GM21360 (cell line): ENCODE results near the gene GGPS1.
"Not testable (repeated sequence)": the region's sequence is repeated elsewhere in the genome, so short reads cannot be mapped to it uniquely, and the experiment has no call there.

Source experiments
- ATAC-seq: cut with Tn5 transposase; IDR thresholded peaks from one replicate; pipeline ENCODE4 v1.9.1; 2021; ENCODE audit warnings: mild to moderate bottlenecking, moderate library complexity; ENCODE audit not compliant: unreplicated experiment

Gene GGPS1

DNA sequence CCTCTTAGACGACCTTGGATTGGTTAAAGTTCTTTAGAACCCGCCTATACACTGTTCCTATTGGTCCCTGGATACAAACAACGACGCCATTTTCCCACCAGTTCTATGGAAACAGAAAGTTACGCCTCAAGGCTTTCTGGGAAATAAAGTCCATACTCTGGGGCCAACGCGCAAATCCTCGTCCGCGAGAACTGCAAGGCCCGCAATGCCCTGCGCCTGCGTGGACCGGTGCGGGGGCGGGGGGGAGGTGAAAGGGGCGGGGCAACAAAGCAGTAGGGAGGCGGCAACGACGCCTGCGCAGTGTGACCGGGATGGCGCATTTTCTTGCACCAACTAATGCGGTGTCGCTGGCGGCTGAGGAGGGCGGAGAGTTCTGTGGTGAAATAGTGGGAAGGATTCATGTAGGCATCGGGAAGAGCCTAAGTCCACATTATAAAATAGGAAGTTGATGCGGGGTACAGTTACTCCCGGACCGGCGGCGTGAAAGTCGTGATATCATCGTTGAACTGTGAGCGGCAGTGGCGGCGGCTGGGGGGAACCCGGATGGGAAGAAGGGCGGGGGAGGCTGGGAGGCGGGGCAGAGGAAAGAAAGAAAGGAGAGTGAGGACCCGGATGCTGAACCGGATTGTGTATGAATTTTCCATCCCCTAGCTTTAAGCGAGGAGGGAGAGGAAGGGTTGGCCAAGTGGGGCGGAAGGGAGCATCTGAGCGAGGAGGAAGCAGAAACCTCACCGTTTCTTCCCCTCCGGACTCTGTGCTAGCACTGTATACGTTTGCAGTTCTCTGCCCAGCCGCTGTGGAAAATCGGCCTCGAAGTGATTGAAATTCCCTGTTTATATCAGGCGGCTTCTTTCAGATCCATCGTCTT, at the start of gene GGPS1:
Gene GGPS1 (plus strand): TSS at position 300 of the 868 bp plus-strand sequence. CDS start 6,695 bp downstream, outside the sequence.
- peak; percentile 56 for ATAC-seq

DNA sequence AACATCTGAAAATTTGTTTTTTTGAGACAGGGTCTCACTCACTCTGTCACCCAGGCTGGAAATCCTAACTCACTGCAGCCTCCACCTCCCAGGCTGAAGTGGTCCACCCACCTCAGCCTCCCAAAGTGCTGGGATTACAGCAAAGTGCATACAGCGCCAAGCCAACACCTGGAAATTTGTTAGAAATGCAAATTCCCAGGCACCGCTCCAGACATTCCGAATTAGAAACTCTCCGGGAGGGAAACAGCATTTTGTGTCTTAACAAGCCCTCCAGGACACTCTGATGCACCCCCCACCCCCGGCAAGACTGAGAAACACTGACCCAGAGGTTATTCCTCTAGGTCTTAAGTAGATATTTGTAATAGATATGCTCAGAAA, 49.5 kb upstream of the GGPS1 start:
- ATAC-seq, result no peak

DNA sequence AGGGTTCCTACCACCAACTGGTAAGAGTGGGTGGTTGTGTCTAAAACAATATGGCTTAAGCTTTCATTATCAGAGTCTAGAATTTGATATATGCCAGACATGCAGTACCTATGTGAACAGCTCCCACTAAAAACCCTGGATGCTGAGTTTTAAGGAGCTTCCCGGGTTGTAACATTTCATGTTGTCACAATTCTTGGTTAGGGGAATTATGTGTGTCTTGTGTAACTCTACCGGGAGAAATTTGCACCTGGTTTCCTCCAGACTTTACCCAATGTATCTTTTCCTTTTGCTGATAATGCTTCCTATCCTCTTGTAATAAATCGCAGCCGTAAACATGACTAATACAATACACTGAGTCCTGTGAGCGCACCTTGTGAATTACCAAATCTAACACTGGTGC, 48.7 kb upstream of the GGPS1 start:
- ATAC-seq, result no peak

DNA sequence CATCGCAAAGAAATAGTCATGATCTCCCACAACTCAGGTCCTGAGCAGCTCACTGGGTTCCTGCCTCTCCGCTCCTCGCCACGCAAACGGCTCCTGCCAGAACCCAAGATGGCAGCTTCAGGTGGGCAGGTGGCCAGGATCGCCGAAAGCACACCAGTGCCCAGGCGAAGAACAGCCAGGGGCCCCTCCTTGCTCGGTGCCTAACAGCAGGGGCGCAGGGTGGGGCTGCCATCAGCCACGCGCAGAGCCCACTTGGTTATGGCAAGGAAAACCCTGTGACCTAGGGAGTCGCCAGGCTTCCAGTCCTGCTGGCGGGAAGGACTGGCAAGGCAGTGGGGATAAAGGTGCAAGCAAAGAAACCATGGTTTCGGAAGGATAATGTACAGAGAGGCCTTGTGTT, 47.9 kb upstream of the GGPS1 start:
- ATAC-seq, result no peak

DNA sequence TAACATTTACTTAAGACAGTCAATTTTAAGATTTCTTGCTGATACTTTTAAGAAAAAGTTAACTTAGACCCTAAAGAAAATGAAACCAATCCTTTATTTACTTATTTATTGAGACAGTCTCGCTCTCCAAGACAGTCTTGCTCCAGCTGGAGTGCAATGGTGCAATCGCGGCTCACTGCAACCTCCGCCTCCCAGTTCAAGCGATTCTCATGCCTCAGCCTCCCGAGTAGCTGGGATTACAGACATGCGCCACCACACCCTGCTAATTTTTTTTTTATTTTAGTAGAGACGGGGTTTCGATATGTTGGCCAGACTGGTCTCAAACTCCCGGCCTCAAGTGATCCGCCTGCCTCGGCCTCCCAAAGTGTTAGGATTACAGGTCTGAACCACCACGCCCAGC, 44.7 kb upstream of the GGPS1 start:
- not testable (repeated sequence) for ATAC-seq

DNA sequence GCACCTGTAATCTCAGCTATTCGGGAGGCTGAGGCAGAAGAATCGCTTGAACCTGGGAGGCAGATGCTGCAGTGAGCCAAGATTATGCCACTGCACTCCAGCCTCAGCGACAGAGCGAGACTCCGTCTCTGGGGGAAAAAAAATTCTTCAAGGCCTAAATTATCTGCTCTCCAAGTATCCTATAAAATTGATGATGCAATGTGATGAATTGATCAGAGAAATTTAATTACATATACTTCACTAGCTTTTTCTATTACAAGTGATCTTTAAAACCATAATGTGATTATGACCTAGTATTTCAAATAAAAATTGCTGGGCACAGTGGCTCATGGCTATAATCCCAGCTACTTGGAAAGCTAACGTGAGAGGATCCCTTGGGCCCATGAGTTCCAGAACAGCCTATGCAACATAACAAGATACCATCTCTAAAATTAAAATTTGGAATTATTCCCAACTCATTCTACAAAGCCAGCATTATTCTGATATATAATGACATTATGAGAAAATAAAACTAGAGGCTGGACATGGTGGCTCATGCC, 44.1 kb upstream of the GGPS1 start:
- ATAC-seq, result no peak

DNA sequence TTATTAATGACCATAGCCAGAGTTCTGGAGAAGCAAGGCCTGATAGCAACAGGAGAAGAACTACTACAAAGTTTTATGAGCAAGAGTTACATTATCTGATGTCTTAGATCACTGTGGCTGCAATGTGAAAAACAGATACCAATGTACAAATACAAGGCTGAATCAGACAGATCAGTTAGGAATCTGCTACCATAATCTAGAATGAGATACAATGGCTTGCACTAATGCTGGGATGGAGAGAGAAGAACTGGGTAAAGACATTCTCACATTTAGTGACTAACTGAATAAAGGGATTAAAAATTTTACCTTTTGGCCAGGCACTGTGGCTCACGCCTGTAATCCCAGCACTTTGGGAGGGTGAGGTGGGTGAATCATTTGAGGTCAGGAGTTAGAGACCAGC, 41.7 kb upstream of the GGPS1 start:
- no peak for ATAC-seq

DNA sequence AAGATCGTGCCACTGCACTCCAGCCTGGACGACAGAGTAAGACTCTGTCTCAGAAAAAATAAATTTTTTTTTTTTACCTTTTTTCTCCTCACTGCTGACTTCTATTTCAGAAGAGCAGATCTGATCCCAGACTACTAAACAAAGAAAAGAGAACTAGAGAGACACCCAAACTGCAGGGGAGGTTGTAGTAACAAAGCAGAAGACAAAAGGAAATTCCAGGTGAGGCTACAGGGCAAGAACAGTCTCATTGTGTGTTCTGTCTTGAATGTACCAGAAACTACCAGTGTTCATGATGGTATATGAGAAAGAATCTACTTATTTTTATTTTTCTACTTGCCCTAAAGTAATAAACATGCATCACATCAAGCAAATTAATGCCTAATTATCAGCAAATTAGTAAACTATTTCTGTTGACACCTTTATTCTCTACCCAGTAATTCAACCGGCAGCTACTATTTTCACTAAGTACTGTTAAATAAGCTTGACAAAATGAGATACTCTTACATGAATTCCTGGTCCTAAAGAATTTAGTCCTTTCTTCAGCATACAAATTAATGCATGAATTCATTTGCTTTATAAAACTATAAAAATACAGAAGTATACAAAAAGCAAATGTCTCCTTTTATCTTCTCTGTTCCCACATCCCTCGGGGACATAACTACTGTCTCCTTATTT, 41.0 kb upstream of the GGPS1 start:
- no peak for ATAC-seq

DNA sequence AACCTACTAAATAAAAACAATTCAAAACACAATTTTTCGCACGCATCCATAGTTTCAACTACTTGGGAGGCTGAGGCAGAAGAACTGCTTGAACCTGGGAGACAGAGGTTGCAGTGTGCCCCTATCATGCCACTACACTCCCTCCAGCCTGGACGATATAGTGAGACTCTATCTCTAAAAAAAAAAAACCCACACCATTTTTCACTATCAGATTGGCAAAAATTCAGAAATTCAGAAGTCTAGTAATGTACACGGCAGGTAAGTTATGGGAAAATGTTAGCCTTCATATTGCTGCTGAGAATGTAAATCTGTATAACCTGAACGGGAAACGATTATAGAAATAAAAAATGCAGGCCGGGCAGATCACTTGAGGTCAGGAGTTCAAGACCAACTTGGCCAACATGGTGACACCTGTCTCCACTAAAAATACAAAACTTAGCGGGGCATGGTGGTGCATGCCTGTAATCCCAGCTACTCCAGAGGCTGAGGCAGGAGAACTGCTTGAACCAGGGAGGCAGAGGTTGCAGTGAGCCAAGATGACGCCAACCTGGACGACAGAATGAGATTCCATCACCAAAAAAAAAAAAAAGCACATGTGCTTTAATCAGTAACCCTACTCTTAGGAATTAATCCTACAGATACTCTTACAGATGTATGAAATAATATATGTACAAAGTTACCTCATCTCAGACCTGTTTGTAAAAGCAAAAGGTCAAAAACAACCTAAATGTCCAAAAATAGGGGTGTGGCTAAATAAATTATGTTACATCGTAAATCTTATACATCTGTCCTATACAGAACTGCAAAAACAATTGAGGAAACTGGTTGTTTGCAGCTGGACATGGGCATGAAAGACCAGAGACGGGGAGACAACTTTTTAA, 38.3 kb upstream of the GGPS1 start:
- ATAC-seq, result no peak

DNA sequence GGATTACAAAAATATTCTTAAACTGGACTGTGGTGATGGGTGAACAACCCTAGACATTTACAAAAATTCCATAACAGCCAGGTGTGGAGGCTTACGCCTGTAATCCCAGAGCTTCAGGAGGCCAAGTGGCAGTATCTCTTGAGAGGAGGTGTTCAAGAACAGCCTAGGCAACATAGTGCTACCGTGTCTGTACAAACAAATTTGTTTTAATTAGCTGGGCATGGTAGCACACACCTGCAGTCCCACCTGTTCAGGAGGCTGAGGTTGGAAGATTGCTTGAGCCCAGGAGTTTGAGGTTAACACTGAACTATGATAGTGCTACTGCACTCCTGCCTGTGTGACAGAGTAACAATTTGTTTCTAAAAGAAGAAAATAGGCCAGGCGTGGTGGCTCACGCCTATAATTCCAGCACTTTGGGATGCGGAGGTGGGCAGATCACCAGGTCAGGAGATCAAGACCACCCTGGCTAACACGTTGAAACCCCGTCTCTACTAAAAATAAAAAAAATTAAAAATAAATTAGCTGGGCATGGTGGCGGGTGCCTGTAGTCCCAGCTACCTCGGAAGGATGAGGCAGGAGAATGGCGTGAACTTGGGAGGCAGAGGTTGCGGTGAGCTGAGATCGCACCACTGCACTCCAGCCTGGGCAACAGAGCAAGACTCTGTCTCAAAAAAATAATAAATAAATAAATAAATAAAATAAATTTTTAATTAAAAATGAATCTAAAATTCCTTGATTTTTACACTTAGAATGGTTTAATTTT, 37.4 kb upstream of the GGPS1 start:
- ATAC-seq, result no peak

DNA sequence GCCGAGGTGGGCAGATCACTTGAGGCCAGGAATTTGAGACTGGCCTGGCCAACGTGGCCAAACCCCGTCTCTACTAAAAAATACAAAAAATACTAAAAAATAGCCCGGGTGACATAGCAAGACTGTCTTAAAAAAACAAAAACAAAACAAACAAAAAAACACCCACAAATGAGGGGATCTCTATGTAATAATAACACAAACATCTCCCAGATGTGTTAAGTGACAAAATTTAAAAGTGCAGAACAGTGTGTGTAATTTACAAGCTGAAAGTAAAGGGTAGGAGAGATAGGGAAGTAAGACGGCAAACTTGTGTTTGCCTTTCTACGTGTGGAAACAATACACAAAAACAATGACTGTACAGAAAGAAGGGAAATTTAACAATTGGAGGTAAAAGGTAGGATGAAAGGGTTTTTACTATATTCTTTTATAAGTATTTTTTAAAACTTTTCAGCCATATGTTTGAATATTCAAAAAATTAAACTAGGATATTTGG, 36.7 kb upstream of the GGPS1 start:
- ATAC-seq, result no peak

DNA sequence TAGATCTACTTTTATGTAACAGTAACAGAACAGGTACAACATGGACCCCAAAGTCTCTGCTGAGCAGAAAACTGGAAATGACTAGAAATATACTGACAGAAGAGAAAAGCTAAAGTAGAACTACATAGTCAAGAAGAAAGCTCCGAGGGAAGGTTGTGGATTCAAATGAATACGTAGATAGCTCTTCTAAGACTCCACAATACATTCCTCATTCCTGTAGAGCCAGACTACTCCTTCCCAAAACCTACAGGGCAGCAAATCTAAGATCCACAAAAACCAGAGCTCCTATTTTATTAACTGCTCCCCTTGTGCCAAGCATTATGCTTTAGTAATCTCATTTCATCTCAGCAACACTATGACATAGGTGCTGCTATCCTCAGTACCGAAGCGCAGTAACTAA, 35.6 kb upstream of the GGPS1 start:
- no peak for ATAC-seq

DNA sequence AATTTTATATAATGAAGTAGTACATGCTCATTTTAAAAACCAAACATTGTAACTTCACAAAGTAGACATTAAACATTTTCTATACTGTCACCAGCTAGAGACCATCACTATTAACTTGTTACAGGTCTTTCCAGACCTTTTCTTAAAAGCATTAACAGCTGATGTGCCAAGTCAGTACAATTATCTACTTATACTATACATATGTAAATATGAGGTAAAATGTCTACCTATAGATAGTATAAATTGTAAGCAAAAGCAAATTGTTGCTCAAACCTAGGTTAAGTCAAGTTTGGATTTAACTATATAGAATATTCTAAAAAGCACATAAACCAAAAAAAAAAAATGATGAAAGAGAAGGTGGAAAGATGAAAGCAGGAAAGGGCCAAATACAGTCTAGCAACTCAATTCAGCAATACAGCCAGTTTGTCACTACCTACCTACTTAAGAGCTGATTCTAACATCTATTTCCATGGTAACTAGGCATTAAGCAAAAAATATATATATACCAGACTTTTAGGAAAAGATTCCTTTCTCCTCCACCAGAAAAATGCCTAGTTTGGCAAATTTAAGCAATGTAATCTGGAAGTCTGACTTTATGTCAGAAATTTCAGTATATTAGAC, 34.9 kb upstream of the GGPS1 start:
- ATAC-seq, result no peak

DNA sequence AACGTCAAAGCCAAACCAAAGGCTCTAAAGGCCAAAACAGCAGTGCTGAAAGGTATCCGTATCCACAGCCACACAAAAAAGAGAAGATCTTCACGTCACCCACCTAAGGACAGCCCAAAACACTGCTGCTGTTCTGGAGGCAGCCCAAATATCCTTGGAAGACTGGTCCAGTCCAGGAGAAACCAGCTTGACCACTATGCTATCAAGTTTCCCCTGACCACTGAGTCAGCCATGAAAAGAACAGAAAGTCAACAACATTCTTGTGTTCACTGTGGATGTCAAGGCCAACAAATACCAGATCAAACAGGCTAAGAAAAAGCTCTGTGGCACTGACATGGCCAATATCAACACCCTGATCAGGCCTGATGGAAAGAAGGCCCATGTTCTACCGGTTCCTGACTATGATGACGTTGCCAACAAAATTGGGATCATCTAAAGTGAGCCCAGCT, 32.4 kb upstream of the GGPS1 start:
- no peak for ATAC-seq

DNA sequence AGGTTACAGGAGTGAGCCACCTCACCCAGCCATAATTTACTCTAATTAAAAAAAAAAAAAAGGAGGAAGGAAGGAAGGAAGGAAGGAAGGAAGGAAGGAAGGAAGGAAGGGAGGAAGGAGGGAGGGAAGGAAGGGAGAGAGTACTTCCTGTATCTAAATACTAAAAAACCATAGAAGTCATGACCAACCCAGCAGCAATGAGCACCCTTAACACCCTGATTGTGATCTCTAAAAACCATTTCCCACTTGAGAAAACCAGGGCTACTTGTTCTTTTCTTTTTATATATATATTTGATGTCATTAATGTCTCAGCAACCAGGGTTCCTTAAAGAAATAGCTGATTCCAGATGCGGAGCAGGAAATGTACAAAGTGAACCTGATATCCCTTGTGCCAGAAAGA, 31.6 kb upstream of the GGPS1 start:
- ATAC-seq, result no peak

DNA sequence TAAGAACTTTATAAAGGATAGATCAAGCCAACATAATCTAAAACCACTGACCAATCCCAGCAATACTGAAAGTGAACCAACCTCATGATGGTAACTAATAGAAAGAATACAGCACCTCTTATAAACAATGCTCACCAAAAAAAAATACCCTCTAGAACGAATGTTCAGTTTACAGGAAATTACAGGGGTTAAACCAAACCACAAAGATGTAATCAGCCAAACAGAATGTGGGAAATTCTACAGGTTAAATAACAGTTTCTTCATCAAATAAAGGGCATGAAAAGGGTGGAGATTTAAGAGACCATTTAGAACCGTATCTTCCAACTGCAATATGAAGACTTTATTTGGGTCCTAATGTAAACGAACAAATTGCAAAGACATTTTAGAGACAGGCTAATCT, 30.8 kb upstream of the GGPS1 start:
- no peak for ATAC-seq

DNA sequence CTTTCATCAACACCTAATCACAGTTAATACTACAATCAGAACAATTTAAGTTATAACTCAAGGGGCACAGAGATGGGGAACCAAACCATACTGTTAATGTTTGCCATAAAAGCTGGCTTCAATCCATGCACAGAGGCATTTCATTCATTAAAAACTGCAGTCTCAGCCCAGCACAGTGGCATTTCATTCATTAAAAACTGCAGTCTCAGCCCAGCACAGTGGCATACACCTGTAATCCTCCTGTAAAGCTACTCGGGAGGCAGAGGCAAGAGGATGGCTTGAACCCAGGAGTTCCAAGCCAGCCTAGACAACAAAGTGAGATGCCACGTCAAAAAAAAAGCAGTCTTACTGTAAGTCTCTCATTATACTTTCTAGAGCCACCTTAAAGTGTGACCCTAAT, 29.6 kb upstream of the GGPS1 start:
- ATAC-seq, result no peak

DNA sequence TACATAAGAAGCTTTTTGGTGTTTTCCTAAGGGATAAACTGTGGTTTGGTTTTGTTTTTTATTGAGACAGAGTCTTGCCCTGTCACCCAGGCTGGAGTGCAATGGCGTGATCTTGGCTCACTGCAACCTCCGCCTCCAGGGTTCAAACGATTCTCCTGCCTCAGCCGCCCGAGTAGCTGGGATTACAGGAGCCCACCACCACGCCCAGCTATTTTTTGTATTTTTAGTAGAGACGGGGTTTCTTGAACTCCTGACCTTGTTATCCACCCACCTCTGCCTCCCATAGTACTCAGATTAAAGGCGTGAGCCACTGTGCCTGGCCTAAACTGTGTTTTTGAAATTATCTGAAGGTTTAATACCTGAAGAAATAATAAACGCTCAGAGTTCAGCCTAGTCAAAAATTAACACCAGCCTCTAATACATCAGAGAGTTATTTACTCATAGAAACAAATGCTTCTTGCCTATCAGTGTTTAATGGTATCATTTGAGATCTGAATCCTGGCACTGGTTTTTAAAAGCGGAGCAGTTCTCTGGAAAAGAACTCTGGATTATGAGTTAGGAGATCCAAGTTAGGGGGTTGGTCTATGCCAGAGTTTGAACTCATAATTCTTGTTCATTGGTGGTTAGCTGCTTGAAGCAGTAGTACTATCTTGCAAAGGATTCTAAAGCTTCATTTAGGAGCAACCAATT, 29.1 kb upstream of the GGPS1 start:
- no peak for ATAC-seq

DNA sequence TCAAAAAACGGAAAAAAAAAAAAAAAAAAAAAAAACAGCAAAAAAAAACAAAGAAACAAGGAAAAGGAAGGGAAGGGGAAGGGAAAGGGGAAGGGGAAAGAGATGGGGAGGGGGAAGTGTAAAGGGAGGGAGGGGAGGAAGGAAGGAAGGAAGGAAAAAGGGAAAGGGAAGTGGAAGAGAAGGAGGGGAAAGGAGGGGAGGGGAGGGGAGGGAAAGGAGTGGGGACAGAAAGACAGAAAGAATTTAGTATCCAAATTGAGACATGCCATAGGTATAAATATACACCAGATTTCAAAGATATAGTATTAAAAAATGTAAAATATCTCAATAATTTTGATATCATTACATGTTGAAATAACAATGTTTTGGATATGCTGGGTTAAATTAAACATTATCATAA, 26.2 kb upstream of the GGPS1 start:
- no peak for ATAC-seq
